ENCODE results near the gene FAM110C. TPM values are rescaled to one million over a fixed set of nuclear protein-coding genes. Genes with fewer than 3 reads are reported as not detected.

The FAM110C gene
- total RNA-seq, 1 donor from 2014 or later: 1.2 TPM

DNA sequence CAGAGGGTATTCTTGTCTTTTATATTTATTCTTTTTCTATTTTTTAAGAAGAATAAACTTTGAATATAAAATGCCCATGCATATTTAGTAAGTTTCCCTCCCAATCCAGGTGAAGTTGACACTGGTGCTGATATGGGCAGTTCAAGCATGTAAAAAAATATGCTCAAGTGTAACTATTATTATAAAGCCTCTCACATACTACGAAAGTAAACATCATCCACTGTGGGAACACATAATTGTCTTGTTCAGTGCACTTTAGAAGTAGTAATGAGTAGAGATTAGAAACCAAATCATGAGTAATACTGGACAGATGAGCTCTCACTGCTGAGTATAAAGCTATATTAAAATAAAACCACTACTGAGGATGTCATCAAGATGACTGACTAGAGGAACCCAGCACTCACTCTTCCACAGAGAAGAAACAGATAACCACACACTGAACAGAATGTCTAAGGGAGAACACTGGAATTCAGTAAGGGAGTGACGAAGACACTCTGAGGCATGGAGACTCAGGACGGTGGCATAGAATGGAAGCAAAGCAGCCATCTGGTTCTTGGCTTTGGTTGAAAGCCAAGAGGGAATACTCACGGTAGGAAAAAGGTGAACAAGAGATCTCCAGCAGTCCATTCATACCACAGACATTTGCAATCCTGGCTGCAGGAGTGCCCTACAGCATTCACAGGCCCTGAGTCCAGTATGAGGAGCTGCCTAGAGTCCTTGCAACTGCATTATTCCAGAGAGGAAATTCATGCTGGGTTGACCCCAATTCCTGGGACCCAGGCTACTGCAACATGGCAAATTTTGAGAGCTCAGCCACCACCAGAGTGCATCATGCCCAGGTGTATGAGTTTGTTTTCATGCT lies 9.5 kb upstream of the FAM110C start:
- Mint-ChIP-seq H3K4me3 (no peak overlapping the region), H3K9me3 (peaks cover 14% of the 10 kb centered on the region), H3K4me1 (ENCODE audit: low read depth) (no peaks in the 10 kb centered on the region), H3K27me3 (ENCODE audit: insufficient read depth) (peaks cover 6% of the 10 kb centered on the region), H3K36me3 (ENCODE audit: low read depth) (no peaks in the 10 kb centered on the region), H3K27ac (no peak overlapping the region)
- DNase-seq (ENCODE audit: low spot score): no peak
- intact Hi-C loops (cut with micrococcal nuclease): no loop called here

DNA sequence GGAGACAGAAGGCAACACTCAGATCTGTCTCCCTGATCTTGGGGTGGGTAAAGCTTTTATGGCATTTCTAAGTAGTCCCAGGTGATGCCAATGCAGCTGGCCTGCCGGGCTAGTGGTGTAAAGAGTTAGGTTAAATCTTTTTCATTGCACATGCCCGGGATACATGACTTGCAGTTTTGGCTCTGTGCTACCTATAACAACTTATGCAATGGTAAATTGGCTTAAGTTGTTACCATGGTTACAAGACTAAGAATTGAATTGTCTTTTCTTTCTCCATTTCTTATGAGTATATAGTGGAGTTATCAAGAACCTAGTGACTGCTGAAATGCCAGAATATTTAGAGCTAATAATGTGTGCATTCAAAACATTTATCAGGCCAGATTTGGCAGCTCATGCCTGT lies 5.3 kb upstream of the FAM110C start:
- Mint-ChIP-seq H3K9me3 (no peaks in the 10 kb centered on the region), H3K27ac (no peak overlapping the region), H3K4me1 (ENCODE audit: low read depth) (peaks cover 10% of the 10 kb centered on the region), H3K36me3 (ENCODE audit: low read depth) (no peaks in the 10 kb centered on the region), H3K4me3 (no peak overlapping the region), H3K27me3 (ENCODE audit: insufficient read depth) (peaks cover 34% of the 10 kb centered on the region)
- intact Hi-C loops (cut with micrococcal nuclease): no loop called here
- DNase-seq (ENCODE audit: low spot score): no peak

GRCh38 chr2:47737-48136 lies 1.4 kb upstream of the FAM110C start:
- H3K27me3 Mint-ChIP-seq (ENCODE audit: insufficient read depth): peaks cover 47% of the 10 kb centered on the region
- no peak for DNase-seq (ENCODE audit: low spot score)
- no peak overlapping the region for H3K27ac Mint-ChIP-seq
- H3K4me1 Mint-ChIP-seq (ENCODE audit: low read depth): peaks cover 33% of the 10 kb centered on the region
- H3K9me3 Mint-ChIP-seq: no peaks in the 10 kb centered on the region
- peaks cover 5% of the 10 kb centered on the region for H3K36me3 Mint-ChIP-seq (ENCODE audit: low read depth)
- peak overlapping the region; percentile 5 for H3K4me3 Mint-ChIP-seq
- intact Hi-C loops (cut with micrococcal nuclease): no loop called here

GRCh38 chr2:47346-47725 lies 1.0 kb upstream of the FAM110C start:
- intact Hi-C loops (cut with micrococcal nuclease): no loop called here
- Mint-ChIP-seq H3K4me1 (ENCODE audit: low read depth) (peaks cover 37% of the 10 kb centered on the region), H3K27me3 (ENCODE audit: insufficient read depth) (peaks cover 47% of the 10 kb centered on the region), H3K27ac (no peak overlapping the region), H3K4me3 (peak overlapping the region; percentile 86), H3K9me3 (no peaks in the 10 kb centered on the region), H3K36me3 (ENCODE audit: low read depth) (peaks cover 5% of the 10 kb centered on the region)
- DNase-seq (ENCODE audit: low spot score): no peak

DNA sequence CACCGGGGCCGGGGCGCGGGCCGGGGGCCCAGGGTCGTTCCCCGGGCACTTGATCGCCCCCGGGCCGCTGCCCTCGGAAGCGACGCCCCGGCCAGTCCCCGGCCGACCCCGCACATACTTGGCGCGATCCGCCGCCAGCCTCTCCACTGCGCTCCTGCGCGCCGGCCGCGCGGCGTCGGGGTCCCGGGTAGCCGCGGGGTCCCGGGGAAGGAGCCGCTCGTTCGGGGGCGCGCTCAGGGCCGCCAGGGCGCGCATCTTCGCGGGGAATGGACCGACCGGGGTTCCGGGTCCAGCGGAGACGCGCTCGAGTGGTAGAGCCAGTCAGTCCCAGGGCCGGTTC lies 204 bp downstream of the FAM110C start:
- peaks cover 8% of the 10 kb centered on the region for H3K36me3 Mint-ChIP-seq (ENCODE audit: low read depth)
- peaks cover 49% of the 10 kb centered on the region for H3K27me3 Mint-ChIP-seq (ENCODE audit: insufficient read depth)
- H3K27ac Mint-ChIP-seq: no peak overlapping the region
- intact Hi-C loops (cut with micrococcal nuclease): no loop called here
- no peaks in the 10 kb centered on the region for H3K9me3 Mint-ChIP-seq
- no peak overlapping the region for H3K4me3 Mint-ChIP-seq
- no peak for DNase-seq (ENCODE audit: low spot score)
- peaks cover 45% of the 10 kb centered on the region for H3K4me1 Mint-ChIP-seq (ENCODE audit: low read depth)

DNA sequence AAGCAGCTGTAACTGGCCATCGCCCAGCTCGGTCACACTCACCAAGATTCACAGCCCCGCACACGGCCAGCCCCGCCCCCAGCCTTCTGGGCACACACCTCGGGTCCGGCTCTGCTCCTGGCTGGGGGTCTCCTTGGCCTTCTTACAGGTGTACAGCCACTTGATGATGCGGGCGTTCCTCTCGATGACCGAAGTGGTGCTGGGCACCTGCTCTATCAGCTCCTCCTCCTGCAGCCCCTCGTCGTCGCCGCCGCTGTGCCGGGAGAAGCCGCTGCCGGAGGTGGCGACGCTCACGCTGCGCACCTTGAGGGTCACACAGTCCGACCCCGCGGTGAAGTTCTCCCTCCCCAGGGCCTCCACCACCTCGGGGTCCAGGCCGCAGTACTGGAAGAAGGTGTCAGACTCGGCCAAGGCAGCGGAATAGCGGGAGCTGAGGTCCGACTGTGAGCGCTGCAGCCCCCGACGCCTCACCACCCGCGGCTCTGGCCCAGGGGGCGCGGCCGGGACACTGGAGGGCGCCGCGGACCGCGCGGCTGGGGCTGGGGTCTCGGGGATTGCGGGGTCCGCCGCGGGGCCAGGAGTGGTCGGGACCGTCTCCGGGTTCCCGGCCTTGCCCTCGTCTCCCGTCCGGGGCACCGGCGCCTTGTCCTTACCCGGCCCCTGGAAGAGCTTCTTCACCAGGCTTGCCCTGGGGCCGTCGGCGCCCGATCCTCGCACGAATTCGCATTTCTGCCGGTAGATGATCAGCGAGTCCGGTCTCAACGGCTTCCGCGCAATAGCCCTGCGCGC lies 769 bp downstream of the FAM110C start:
- peaks cover 49% of the 10 kb centered on the region for H3K4me1 Mint-ChIP-seq (ENCODE audit: low read depth)
- H3K4me3 Mint-ChIP-seq: peak overlapping the region; percentile 76
- no peak for DNase-seq (ENCODE audit: low spot score)
- H3K9me3 Mint-ChIP-seq: no peaks in the 10 kb centered on the region
- H3K27ac Mint-ChIP-seq: no peak overlapping the region
- intact Hi-C loops (cut with micrococcal nuclease): no loop called here
- H3K27me3 Mint-ChIP-seq (ENCODE audit: insufficient read depth): peaks cover 50% of the 10 kb centered on the region
- peaks cover 13% of the 10 kb centered on the region for H3K36me3 Mint-ChIP-seq (ENCODE audit: low read depth)

- peaks cover 56% of the 10 kb centered on the region for H3K4me1 Mint-ChIP-seq (ENCODE audit: low read depth)
- DNase-seq (ENCODE audit: low spot score): no peak
- peaks cover 17% of the 10 kb centered on the region for H3K36me3 Mint-ChIP-seq (ENCODE audit: low read depth)
- H3K27ac Mint-ChIP-seq: no peak overlapping the region
- peaks cover 49% of the 10 kb centered on the region for H3K27me3 Mint-ChIP-seq (ENCODE audit: insufficient read depth)
- H3K4me3 Mint-ChIP-seq: peak overlapping the region; percentile 76
- intact Hi-C loops (cut with micrococcal nuclease): no loop called here
- H3K9me3 Mint-ChIP-seq: no peaks in the 10 kb centered on the region
These were observed 1.5 kb downstream of the FAM110C start for GRCh38 chr2:44748-45341.

DNA sequence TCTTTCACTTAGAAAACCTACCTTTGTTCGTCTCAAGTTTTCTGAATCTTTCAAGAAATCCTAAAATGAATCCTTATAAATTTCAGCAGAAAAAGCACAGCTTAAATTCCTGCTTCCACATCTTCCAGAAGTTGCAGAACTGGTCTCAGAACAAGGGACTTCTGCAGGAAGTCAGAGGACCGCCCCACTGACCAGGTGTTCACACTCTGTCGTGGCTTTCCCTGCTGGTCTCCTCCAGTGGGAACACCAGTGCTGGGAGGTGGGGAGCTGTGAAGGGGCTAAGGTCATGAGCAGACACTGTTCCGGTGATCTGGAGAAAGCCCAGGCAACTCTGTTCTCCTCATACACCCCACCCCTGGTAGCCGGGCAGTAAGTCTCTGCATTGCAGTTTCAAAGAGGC lies 3.5 kb downstream of the FAM110C start:
- no peak overlapping the region for H3K4me3 Mint-ChIP-seq
- peaks cover 20% of the 10 kb centered on the region for H3K36me3 Mint-ChIP-seq (ENCODE audit: low read depth)
- H3K4me1 Mint-ChIP-seq (ENCODE audit: low read depth): peaks cover 62% of the 10 kb centered on the region
- DNase-seq (ENCODE audit: low spot score): no peak
- H3K9me3 Mint-ChIP-seq: no peaks in the 10 kb centered on the region
- no peak overlapping the region for H3K27ac Mint-ChIP-seq
- intact Hi-C loops (cut with micrococcal nuclease): loop anchor here (1.0 kb wide), 1 partner anchor 9 kb away; no protein-coding TSS in a partner anchor
- H3K27me3 Mint-ChIP-seq (ENCODE audit: insufficient read depth): peaks cover 33% of the 10 kb centered on the region

- H3K27ac Mint-ChIP-seq: no peak overlapping the region
- peaks cover 24% of the 10 kb centered on the region for H3K27me3 Mint-ChIP-seq (ENCODE audit: insufficient read depth)
- peaks cover 66% of the 10 kb centered on the region for H3K4me1 Mint-ChIP-seq (ENCODE audit: low read depth)
- DNase-seq (ENCODE audit: low spot score): no peak
- H3K9me3 Mint-ChIP-seq: no peaks in the 10 kb centered on the region
- intact Hi-C loops (cut with micrococcal nuclease): no loop called here
- no peak overlapping the region for H3K4me3 Mint-ChIP-seq
- H3K36me3 Mint-ChIP-seq (ENCODE audit: low read depth): peaks cover 20% of the 10 kb centered on the region
These were observed 5.8 kb downstream of the FAM110C start for GRCh38 chr2:40465-40864.

DNA sequence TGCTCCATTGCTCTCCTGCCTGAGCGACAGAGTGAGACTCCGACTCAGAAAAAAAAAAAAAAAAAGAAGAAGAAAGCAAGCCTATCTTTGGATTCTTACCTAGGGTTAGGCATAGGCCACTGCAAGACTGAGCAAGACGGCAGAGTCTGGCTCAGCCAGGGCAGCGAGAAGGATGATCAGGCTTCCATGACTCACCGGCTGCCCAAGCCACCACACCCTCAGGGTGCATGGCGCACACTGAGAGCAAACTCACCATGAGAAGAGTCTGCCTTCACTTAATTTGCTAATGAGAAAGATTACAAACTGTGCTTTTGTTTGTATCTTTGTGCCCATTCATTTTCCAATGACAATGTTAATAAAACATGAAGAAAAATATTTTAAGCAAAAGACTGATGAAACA lies 8.2 kb downstream of the FAM110C start:
- intact Hi-C loops (cut with micrococcal nuclease): no loop called here
- Mint-ChIP-seq H3K4me1 (ENCODE audit: low read depth) (peaks cover 70% of the 10 kb centered on the region), H3K36me3 (ENCODE audit: low read depth) (peaks cover 19% of the 10 kb centered on the region), H3K4me3 (no peak overlapping the region), H3K27me3 (ENCODE audit: insufficient read depth) (peaks cover 4% of the 10 kb centered on the region), H3K9me3 (peaks cover 3% of the 10 kb centered on the region), H3K27ac (no peak overlapping the region)
- DNase-seq (ENCODE audit: low spot score): no peak

DNA sequence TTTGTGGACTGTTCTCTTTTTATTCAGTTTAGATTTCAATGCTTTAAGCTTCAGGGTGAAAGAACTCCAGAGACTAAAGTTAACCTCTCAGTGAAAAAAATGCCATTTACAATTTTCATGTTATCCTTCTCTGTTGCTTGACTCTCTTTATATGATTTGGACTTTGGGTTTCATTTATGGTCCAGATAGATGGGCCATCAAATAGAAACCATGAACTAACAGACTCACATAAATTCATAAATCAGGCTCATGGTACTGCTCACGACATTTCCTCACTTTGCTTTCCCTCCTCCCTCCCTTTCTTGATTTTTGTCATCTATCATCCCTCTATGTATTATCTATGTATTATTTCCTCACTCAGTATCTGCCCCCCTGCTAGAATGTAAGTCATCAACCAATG lies 10.0 kb downstream of the FAM110C start:
- Mint-ChIP-seq H3K36me3 (ENCODE audit: low read depth) (peaks cover 18% of the 10 kb centered on the region), H3K27ac (no peak overlapping the region), H3K4me1 (ENCODE audit: low read depth) (peaks cover 72% of the 10 kb centered on the region), H3K4me3 (peak overlapping the region; percentile 11), H3K27me3 (ENCODE audit: insufficient read depth) (peaks cover 2% of the 10 kb centered on the region), H3K9me3 (peaks cover 3% of the 10 kb centered on the region)
- DNase-seq (ENCODE audit: low spot score): no peak
- intact Hi-C loops (cut with micrococcal nuclease): no loop called here

DNA sequence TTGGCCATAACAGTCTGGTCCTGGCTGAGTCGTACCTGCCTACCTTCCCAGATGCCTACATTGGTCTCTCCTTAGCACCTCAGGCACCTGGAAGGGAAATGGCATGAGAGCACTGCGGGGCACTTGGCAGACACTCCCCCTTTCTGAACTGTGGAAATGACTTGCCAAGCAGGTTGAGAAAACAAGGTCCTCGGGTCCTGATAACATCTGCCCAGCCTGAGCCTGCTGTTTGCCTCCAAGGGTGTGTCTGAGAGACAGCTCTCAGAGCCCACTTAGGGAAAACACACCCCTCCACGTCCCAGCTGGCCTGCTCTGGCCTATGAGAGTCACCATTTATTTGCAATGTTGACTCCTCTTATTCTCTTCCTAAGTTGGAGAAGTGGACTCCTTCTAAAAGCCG lies 10.5 kb downstream of the FAM110C start:
- intact Hi-C loops (cut with micrococcal nuclease): no loop called here
- Mint-ChIP-seq H3K9me3 (peaks cover 3% of the 10 kb centered on the region), H3K27me3 (ENCODE audit: insufficient read depth) (peaks cover 2% of the 10 kb centered on the region), H3K27ac (no peak overlapping the region), H3K36me3 (ENCODE audit: low read depth) (peaks cover 16% of the 10 kb centered on the region), H3K4me1 (ENCODE audit: low read depth) (peaks cover 76% of the 10 kb centered on the region), H3K4me3 (no peak overlapping the region)
- DNase-seq (ENCODE audit: low spot score): no peak

DNA sequence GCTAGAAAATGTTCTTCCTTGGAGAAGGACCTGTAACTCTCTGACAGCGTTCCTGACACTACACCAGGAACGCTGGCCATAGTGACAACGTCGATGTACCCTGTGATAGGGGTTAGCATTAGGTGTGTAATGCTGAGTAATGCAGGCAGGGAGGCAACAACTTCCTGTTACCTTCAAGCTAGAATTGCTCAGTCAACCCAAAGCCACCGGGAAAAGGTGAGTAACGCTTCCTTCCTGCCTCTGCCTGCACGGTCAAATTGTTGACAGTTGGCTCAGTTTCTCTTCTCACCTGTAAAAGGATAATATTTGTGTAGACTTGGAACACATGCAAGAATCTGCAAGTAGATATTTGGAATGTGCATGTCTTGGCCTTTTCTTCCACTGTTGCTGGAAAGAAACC lies 12.7 kb downstream of the FAM110C start:
- Mint-ChIP-seq H3K36me3 (ENCODE audit: low read depth) (peaks cover 8% of the 10 kb centered on the region), H3K27me3 (ENCODE audit: insufficient read depth) (no peaks in the 10 kb centered on the region), H3K4me3 (peak overlapping the region; percentile 27), H3K4me1 (ENCODE audit: low read depth) (peaks cover 82% of the 10 kb centered on the region), H3K9me3 (peaks cover 3% of the 10 kb centered on the region), H3K27ac (peak overlapping the region; percentile 79)
- peak; percentile 54 for DNase-seq (ENCODE audit: low spot score)
- intact Hi-C loops (cut with micrococcal nuclease): loop anchor here (1.0 kb wide), 1 partner anchor 9 kb away; no protein-coding TSS in a partner anchor
